ENCODE results near the gene KIAA1217. TPM values are rescaled to one million over a fixed set of nuclear protein-coding genes. Genes with fewer than 3 reads are reported as not detected.

Gene KIAA1217
- total and polyA plus RNA-seq, 2 of the 4 experiments (the other 2 are of a cell fraction), result 3.4 to 4.4 TPM

DNA sequence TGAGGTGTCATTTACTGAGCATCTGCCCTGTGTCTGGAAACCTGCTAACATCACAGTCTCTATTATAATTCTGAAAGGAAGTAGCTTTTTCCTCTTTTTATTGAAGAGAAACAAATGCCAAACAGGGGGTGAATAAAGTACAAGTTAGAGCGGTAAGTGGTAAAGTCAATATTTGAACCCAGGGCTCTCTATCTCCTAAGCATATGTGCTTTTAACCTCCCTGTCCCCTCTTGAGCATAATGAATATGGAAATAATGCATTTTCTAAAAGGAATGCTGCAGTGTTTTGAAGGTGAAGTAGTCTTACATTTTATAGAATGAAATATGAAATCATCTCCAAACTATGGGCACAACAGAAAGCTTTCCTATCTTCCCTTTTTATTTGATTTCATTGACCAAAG is 196.7 kb downstream of the KIAA1217 start:
- dilution Hi-C loops (cut with HindIII; ENCODE audit: low sequenced_read_pairs, unreplicated experiment) (no loop called here), intact Hi-C loops (cut with micrococcal nuclease) (no loop called here), in situ Hi-C loops (cut with MboI; ENCODE audit: low sequenced_read_pairs) (no loop called here)
- CTCF ChIA-PET, result interaction anchor here (0.6 kb wide), 1 partner anchor 185 kb away, joined by 6 read pairs; no protein-coding TSS in a partner anchor
- no peak for ATAC-seq (ENCODE audit: low read depth)
- Histone ChIP-seq H2BK120ac (ENCODE audit: low read depth, low read length) (no peak overlapping the region), H4K20me1 (ENCODE audit: insufficient read depth, low read length) (no peaks in the 10 kb centered on the region), H3K4me3 (ENCODE audit: insufficient read depth, low read depth, low read length) (no peak overlapping the region), H3K4me2 (ENCODE audit: low read depth, low read length) (no peak overlapping the region), H2BK15ac (ENCODE audit: low read depth, low read length) (no peak overlapping the region), H4K91ac (ENCODE audit: insufficient read depth, low read depth, low read length) (no peak overlapping the region), H3K79me1 (ENCODE audit: low read depth in 1 of 2, low read length in 2 of 2) (no peaks in the 10 kb centered on the region), H2AK5ac (ENCODE audit: low read depth, low read length) (no peak overlapping the region), H3K23ac (ENCODE audit: low read depth, low read length) (no peak overlapping the region), H4K8ac (ENCODE audit: low read depth in 2 of 2, low read length in 2 of 2) (no peak overlapping the region), H3K27me3 (ENCODE audit: control insufficient read depth, insufficient read depth, low read length) (peaks cover 2% of the 10 kb centered on the region; the same call in 1 of the 2 replicates), H3K4ac (ENCODE audit: low read depth, low read length) (no peak overlapping the region), H3K9me1 (ENCODE audit: insufficient read depth, low read length) (no peaks in the 10 kb centered on the region), H2BK5ac (ENCODE audit: low read depth, low read length, poor library complexity, severe bottlenecking) (no peak overlapping the region), H3K14ac (replicated peaks; ENCODE audit: low read depth, low read length) (no peak overlapping the region), H3K56ac (ENCODE audit: extremely low read depth, insufficient read depth, low read length) (no peak overlapping the region), H3K9ac (ENCODE audit: low read depth, low read length) (no peak overlapping the region), H3K9me3 (ENCODE audit: control insufficient read depth, insufficient read depth, low read length) (no peaks in the 10 kb centered on the region), H2AFZ (replicated peaks; ENCODE audit: low read length, poor library complexity) (no peak overlapping the region), H4K5ac (ENCODE audit: low read depth, low read length) (no peak overlapping the region), H3K36me3 (ENCODE audit: control insufficient read depth, insufficient read depth, low read length) (no peaks in the 10 kb centered on the region), H3K18ac (ENCODE audit: low read depth, low read length) (no peak overlapping the region), H2AK9ac (replicated peaks; ENCODE audit: low read depth, low read length, poor library complexity) (no peak overlapping the region), H2BK20ac (ENCODE audit: low read depth, low read length) (no peak overlapping the region), H3K4me1 (ENCODE audit: control insufficient read depth, insufficient read depth, low read length) (no peaks in the 10 kb centered on the region), H3K27ac (ENCODE audit: insufficient read depth, low read length) (no peak overlapping the region)
- DNase-seq, result no peak
- no peak for TF ChIP-seq FOS (IDR thresholded peaks at IDR 0.05; ENCODE audit: low read depth, low read length)
- TF ChIP-seq, protein P1, sequence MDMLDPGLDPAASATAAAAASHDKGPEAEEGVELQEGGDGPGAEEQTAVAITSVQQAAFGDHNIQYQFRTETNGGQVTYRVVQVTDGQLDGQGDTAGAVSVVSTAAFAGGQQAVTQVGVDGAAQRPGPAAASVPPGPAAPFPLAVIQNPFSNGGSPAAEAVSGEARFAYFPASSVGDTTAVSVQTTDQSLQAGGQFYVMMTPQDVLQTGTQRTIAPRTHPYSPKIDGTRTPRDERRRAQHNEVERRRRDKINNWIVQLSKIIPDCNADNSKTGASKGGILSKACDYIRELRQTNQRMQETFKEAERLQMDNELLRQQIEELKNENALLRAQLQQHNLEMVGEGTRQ (IDR thresholded peaks at IDR 0.05; ENCODE audit: low read depth, low read length), result no peak
- no peak for TF ChIP-seq MAFK (IDR thresholded peaks at IDR 0.05; ENCODE audit: low read depth, low read length)
- no peak for TF ChIP-seq POLR2A (IDR thresholded peaks at IDR 0.05; ENCODE audit: low read depth, low read length)
- no peak for TF ChIP-seq CHD1 (IDR thresholded peaks at IDR 0.05; ENCODE audit: low read depth, low read length)
- no peak for TF ChIP-seq RCOR1 (IDR thresholded peaks at IDR 0.05; ENCODE audit: insufficient replicate concordance, low read length)
- TF ChIP-seq, protein P2, sequence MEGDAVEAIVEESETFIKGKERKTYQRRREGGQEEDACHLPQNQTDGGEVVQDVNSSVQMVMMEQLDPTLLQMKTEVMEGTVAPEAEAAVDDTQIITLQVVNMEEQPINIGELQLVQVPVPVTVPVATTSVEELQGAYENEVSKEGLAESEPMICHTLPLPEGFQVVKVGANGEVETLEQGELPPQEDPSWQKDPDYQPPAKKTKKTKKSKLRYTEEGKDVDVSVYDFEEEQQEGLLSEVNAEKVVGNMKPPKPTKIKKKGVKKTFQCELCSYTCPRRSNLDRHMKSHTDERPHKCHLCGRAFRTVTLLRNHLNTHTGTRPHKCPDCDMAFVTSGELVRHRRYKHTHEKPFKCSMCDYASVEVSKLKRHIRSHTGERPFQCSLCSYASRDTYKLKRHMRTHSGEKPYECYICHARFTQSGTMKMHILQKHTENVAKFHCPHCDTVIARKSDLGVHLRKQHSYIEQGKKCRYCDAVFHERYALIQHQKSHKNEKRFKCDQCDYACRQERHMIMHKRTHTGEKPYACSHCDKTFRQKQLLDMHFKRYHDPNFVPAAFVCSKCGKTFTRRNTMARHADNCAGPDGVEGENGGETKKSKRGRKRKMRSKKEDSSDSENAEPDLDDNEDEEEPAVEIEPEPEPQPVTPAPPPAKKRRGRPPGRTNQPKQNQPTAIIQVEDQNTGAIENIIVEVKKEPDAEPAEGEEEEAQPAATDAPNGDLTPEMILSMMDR (conservative IDR thresholded peaks at IDR 0.05; ENCODE audit: low read depth, low read length), result no peak
- TF ChIP-seq RAD21 (IDR thresholded peaks at IDR 0.05; ENCODE audit: low read length), result no peak
- TF ChIP-seq SMC3 (IDR thresholded peaks at IDR 0.05; ENCODE audit: low read depth, low read length), result no peak
- no peak for TF ChIP-seq MXI1 (IDR thresholded peaks at IDR 0.05; ENCODE audit: borderline replicate concordance, low read depth, low read length)
- TF ChIP-seq, protein P3, sequence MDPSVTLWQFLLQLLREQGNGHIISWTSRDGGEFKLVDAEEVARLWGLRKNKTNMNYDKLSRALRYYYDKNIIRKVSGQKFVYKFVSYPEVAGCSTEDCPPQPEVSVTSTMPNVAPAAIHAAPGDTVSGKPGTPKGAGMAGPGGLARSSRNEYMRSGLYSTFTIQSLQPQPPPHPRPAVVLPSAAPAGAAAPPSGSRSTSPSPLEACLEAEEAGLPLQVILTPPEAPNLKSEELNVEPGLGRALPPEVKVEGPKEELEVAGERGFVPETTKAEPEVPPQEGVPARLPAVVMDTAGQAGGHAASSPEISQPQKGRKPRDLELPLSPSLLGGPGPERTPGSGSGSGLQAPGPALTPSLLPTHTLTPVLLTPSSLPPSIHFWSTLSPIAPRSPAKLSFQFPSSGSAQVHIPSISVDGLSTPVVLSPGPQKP (IDR thresholded peaks at IDR 0.05; ENCODE audit: borderline replicate concordance, low read depth, low read length), result no peak
- WGBS, 2 experiments (ENCODE audit: extremely low coverage in 2 of 2, insufficient read length in 1 of 2), result no CpG with 5 or more reads among the region's 1 CpG
- POLR2A ChIA-PET (ENCODE audit: unreplicated experiment), result no interaction called here
- no TSS peak for BruUV-seq (replicated peaks)
